GM12865 (cell line): ENCODE results near the gene NDUFB8.

Experiments
- DNase-seq: peaks from one replicate; pipeline ENCODE4 v3.0.0; 2010; ENCODE audit warnings: low read depth
- H3K4me3 ChIP-seq: 2 replicates; pipeline ENCODE4 v1.5.1; 2011; ENCODE audit warnings: mild to moderate bottlenecking, low read depth, low read length, control low read depth
- CTCF ChIP-seq: IDR thresholded peaks from 2 replicates; pipeline ENCODE4 v1.5.1; 2011; ENCODE audit warnings: low read length, control low read depth, low read depth, inconsistent platforms; ENCODE audit not compliant: insufficient read depth; ENCODE audit errors: missing control alignments

Gene NDUFB8

GRCh38 chr10:100537475-100537874 is 7.8 kb upstream of the NDUFB8 start:
- H3K4me3 ChIP-seq = no peak overlapping the region
- DNase-seq = no peak
- no peak for TF ChIP-seq CTCF

DNA sequence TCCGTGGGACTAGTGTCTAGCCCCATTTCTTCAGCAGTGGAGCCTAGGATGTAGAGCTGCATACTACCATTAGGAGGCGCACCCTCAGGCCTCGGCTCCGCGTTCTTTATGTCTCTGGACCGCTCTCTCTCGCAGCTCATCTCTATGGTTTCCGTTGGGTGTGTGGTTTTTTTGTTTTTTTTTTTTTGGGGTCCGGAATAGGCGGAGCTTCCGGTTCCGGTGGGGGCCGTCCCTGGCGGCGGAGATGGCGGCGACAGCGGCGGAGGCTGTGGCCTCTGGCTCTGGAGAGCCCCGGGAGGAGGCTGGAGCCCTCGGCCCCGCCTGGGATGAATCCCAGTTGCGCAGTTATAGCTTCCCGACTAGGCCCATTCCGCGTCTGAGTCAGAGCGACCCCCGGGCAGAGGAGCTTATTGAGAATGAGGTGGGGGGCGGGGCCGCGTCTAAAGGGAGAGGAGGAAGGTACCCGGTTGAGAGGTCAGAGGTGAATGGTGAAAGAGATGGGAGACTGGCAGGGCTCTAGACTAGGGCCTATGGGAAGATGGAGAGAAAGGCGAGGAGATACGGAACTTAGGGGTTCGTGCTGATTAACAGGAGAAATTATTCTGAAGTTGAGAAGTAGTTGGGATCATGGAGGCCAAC is 6.2 kb upstream of the NDUFB8 start, which contains the start of gene HIF1AN:
TSS of gene HIF1AN (plus strand) at position 229 of the 639 bp plus-strand sequence. CDS start at position 245, 16 bp downstream.
- TF ChIP-seq CTCF = peak; percentile 94
- DNase-seq = peak; percentile 97
- H3K4me3 ChIP-seq = peak within 1 kb of the TSS; percentile 66

DNA sequence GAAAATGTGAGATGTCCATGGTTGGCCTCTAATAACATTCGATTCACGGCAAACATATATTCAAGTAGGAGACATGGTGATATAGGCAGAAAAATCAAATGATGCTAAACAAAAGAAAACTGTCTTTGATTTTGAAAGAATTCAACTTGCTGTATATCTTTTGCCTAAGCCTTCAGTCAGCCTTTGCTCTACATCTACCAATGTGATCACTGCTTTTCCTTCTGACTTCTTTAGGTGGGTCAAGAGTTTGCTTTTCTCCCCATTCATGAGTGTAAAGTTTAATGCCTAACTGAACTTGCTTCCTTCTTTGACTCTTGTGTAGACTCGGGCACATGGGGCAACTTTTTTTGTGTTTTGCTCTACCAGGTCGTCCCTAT is 5.7 kb upstream of the NDUFB8 start:
- no peak for TF ChIP-seq CTCF
- no peak for DNase-seq
- H3K4me3 ChIP-seq = peak overlapping the region; percentile 40

GRCh38 chr10:100534726-100535125 is 5.1 kb upstream of the NDUFB8 start:
- DNase-seq = no peak
- no peak for TF ChIP-seq CTCF
- H3K4me3 ChIP-seq = no peak overlapping the region

DNA sequence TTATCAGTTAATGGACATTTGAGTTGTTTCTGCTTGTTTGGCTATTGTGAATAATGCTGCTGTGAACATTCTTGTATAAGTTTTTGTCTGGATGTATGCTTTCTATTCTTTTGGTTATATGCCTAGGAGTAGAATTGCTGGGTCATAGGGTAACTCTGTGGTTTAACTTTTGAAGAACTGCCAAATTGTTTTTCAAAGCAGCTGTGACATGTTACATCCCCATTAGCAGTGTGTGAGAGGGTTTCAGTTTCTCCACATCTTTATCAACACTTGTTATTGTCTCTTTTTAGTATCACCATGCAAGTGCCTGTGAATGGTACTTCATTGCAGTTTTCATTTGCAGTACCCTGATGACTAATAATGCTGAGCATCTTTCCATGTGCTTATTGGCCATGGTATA is 2.1 kb upstream of the NDUFB8 start:
- peak; percentile 58 for DNase-seq
- TF ChIP-seq CTCF = no peak
- no peak overlapping the region for H3K4me3 ChIP-seq

DNA sequence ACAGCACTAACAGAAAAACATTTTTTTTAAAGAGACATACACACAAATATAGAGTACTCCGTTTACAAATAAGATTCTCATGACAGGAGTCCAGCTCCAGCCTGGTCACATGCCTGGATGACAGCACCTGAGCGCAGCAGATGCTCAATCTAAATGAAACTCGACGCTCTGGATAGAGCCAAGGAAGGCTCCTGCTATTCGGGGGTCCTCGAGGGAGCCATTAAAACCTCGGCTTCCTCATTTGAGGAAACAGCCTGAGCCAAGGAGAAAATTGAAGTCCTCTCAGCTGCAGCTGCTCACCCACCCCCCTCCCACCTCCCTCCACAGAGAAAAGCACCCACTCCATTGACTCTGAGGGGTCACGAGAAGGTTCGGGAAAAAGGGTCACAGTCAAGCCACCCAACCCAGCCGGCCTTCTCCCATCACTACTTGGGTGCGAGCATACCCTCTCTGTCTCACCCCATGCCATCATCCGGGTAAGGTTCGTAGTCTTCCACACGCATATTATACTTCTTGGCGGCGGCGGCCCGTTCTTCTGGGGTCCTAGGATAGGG is 673 bp downstream of the NDUFB8 start:
- DNase-seq = no peak
- TF ChIP-seq CTCF = no peak
- peak overlapping the region; percentile 66 for H3K4me3 ChIP-seq
